Stimulated activated CD4-positive, alpha-beta T cell treated with anti-CD3 and anti-CD28 coated beads, Interleukin-4, amount 100 ng/mL, for 48 hours (primary cell): ENCODE results near the gene RBM27.
"Not testable (repeated sequence)": the region's sequence is repeated elsewhere in the genome, so short reads cannot be mapped to it uniquely, and the experiment has no call there.

Source experiments
- DNase-seq, 2 donors: peaks; one replicate each; pipeline ENCODE4 v3.0.0-alpha.2; 2020; ENCODE audit warnings: low read depth in 2 of 2

The RBM27 gene

GRCh38 chr5:146208916-146209522, 5.6 kb downstream of the RBM27 start:
- DNase-seq, result no peak

DNA sequence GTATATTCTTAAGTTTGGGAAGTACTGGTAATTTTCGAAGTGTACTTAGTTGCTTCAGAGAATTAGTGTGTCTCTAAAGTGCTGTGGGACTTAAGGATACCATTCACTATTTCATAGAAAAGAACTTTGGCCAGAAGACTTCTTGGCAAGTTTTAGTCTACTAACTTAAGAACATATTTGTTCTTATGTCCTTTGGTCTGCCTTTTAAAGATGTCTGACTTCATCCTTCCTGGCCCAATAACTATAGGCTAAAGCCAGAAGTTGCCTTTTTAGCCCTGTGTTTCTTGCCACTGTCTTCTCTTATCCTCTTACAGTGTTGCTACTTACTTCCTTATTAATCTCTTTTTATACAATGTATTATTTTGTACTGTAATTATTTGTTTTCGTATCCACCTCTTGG, 6.3 kb downstream of the RBM27 start:
- no peak for DNase-seq

GRCh38 chr5:146210810-146211209, 7.4 kb downstream of the RBM27 start:
- not testable (repeated sequence) for DNase-seq

DNA sequence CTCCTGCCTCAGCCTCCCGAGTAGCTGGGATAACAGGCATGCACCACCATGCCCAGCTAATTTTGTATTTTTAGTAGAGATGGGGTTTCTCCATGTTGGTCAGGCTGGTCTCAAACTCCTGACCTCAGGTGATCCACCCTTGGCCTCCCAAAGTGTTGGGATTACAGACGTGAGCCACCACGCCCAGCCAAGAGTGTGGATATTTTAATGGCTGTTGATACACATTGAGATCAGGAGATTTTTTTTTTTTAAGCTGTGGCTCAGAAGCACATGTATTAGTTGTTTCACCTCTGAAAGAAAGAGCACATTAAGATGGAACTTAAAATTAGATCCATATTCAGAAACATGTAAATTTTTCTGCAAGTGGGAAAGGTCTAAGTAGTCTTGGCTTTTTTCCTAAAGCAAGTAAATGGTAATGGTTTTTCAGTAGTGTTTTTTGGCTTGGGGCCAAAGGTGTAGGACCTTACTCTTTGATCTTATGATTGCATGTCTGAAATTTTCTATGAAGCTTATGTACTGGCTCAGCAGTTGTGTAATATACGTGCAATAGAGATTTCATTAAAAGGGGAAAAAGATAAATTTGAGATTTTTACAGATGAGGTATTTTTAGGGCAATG, 9.9 kb downstream of the RBM27 start:
- no peak for DNase-seq

- not testable (repeated sequence) for DNase-seq
Observed at GRCh38 chr5:146214881-146215280, 11.5 kb downstream of the RBM27 start.

- DNase-seq, result no peak
Observed at GRCh38 chr5:146218168-146218567, 14.8 kb downstream of the RBM27 start.

DNA sequence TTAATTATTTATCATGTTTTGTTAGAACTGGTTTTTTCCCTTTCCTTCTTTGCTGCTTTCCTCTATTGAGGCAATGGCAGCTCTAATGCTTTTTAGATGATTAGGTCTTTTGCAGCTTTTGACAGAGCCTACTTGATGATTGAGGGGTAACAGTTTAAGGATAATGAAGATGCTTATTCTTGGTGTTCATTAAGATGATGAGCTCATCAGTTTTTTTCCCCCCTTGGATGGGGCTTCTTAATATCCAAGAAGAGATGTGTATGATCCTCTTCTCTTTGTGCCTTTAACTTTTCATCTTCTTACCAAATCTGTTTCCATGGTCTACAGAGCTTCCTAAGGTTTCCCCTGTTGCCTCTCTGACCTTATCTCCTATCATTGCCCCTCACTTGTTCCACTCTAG, 15.8 kb downstream of the RBM27 start:
- no peak for DNase-seq

DNA sequence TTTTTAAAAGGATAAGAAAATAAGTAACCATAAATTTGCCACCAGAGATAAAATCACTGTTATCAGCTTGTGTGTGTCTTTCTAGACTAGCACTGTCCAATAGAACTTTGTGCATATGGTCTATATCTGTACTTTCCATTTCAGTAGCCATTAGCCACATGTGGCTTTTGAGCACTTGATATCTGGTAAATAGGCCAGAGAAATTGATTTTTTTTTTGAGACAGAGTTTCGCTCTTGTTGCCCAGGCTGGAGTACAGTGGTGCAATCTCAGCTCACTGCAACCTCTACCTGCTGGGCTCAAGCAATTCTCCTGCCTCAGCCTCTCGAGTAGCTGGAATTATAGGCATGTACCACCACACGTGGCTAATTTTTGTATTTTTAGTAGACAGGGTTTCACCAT, 17.8 kb downstream of the RBM27 start:
- DNase-seq, result no peak

GRCh38 chr5:146222005-146222404, 18.6 kb downstream of the RBM27 start:
- DNase-seq, result no peak

DNA sequence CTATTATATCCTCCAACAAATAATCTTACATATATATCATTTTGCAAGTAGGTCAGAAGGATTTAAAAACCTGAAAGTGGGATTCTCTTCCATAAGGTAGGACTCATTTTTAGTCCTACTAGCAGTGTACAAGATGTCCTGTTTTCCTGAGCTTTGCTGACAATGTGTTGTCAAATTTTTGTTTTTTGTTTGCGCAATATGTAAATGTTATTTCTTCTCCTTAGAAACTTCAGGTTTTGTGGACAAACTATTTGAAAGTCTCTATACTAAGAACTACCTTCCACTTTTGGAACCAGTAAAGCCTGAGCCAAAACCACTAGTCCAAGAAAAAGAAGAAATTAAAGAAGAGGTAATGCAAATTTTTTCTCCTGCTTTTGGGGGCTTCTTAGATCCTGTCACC, 19.8 kb downstream of the RBM27 start:
- DNase-seq, result no peak

DNA sequence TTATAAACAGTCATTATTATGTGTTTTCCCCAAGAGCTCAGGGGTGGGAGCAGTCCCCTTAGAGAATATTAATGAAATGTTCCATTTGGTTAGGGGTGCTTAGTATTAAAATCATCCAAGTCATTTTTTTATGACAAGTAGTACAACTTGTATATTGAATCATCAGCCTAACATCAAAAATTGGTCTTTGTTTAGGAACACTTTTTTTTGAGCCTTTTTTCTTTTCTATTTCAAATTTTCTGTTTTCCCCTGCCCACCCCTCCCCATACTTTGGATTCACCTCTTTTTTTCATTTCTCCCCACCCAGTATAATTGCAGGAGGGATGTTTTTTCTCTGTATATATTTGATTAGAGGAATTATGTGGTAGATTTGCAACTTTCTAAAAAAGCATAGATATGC, 25.8 kb downstream of the RBM27 start:
- DNase-seq, result no peak

DNA sequence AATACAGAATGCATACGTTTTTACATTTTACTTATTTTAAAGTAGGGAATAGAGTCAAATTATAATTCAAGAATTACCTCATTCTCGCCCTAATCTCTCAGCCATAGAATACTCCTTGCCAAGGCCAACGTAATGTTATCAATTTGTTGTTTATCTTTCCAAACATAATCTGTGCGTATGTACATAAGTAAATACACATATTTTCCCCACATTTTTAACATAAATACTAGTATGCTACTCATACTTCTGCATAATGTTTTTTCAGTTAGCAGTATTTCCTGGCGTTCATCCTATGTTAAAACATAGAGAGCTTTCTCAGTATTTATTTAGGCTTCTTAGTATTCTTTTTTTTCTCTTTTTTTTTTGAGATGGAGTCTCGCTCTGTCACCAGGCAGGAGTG, 28.8 kb downstream of the RBM27 start:
- no peak for DNase-seq

DNA sequence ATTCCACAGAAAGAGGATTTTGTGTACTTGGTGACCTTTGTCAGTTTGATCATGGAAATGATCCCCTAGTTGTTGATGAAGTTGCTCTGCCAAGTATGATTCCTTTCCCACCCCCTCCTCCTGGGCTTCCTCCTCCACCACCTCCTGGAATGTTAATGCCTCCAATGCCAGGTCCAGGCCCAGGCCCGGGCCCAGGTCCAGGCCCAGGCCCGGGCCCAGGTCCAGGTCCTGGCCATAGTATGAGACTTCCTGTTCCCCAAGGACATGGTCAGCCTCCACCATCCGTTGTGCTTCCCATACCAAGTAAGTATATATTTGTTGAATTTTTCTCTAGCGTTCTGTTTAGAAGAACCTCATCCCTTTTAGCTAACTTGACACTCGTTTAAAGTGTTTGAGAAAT, 30.0 kb downstream of the RBM27 start:
- no peak for DNase-seq

DNA sequence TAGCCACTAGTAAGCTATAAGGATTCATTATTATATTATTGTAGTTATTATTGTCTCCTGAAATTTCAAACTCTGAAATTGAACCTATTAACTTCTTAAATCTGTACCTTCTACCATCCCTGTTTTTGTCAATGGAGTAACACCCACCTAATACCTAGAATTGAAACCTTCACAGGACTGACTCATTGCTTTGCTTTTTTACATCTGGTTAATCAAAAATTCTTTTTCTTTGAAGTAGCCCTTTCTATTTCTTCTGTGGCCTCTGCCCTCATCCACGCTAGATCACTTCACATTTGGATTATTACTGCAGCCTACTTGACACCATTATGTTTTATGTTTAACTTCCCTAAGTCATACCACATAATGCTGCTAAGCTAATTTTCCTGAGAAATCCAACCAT, 35.6 kb downstream of the RBM27 start:
- DNase-seq, result no peak

- DNase-seq, result no peak
Observed at GRCh38 chr5:146240951-146241350, 37.5 kb downstream of the RBM27 start.

DNA sequence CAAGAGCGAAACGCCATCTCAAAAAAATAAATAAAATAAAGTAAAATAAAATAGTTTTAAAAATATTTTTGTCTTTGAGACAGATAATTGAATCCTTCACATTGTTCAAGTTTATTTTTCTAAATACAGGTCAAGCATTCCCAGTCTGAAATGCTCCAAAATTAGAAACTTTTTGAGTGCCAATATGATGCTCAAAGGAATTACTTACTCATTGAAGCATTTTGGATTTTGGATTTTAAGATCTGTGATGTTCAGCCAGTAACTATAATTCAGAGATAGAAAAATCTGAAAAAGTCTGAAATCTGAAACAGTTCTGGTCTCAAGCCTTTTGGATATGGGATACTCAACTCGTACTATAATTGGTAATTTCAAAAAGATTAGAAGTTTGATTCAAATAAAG, 39.8 kb downstream of the RBM27 start:
- DNase-seq, result no peak

GRCh38 chr5:146248561-146248960, 45.2 kb downstream of the RBM27 start:
- DNase-seq, result no peak

DNA sequence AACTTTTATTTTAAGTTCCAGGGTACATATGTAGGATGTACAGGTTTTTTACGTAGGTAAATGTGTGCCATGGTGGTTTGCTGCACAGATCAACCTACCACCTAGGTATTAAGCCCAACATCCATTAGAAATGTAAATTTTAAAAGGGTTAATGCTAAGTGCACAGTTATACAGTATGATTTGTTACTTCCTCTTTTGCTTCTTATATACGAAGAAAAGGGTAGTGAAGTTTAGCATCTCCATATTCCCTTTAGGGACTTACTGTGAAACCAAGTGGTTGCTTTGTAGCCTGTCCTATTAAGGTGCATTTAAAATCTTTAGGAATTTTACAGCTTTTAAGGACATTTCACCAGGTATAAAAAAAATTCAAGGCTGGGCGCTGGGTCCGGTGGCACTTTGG, 46.4 kb downstream of the RBM27 start:
- no peak for DNase-seq
